Karpas-422 (cell line): ENCODE measurements around the gene ETNPPL. TPM values are rescaled to one million over a fixed set of nuclear protein-coding genes. Genes with fewer than 3 reads are reported as not detected.

Experiments
- DNase-seq: peaks from one replicate; pipeline ENCODE4 v3.0.0-alpha.2; 2015
- H2AFZ ChIP-seq: fragments of 200-600 bp; sonication (generic); 2 replicates; pipeline ENCODE4 v1.6.1; 2014; ENCODE audit warnings: antibody characterized with exemption, low read length, mixed read lengths
- H3K27ac ChIP-seq: fragments of 200-600 bp; sonication (generic); 2 replicates; pipeline ENCODE4 v1.5.1; 2014; ENCODE audit warnings: mild to moderate bottlenecking, low read length, moderate library complexity
- H3K27me3 ChIP-seq: fragments of 200-600 bp; sonication (generic); 2 replicates; pipeline ENCODE4 v1.6.1; 2014; ENCODE audit warnings: low read length, mixed read lengths
- H3K36me3 ChIP-seq: fragments of 200-600 bp; sonication (generic); 2 replicates; pipeline ENCODE4 v1.6.1; 2014; ENCODE audit warnings: low read length, mixed read lengths; ENCODE audit not compliant: insufficient read depth
- H3K4me1 ChIP-seq: fragments of 200-600 bp; sonication (generic); 2 replicates; pipeline ENCODE4 v1.6.1; 2014; ENCODE audit warnings: mild to moderate bottlenecking, low read length, mixed read lengths
- H3K4me2 ChIP-seq: fragments of 200-600 bp; sonication (generic); 2 replicates; pipeline ENCODE4 v1.6.1; 2014; ENCODE audit warnings: low read length, low read depth, mild to moderate bottlenecking; ENCODE audit not compliant: poor library complexity, severe bottlenecking
- H3K4me3 ChIP-seq: fragments of 200-600 bp; sonication (generic); 2 replicates; pipeline ENCODE4 v1.5.1; 2014; ENCODE audit warnings: mild to moderate bottlenecking, antibody characterized with exemption, low read length, mixed read lengths
- H3K79me2 ChIP-seq: fragments of 200-600 bp; sonication (generic); 2 replicates; pipeline ENCODE4 v1.6.1; 2014; ENCODE audit warnings: mild to moderate bottlenecking, low read length, mixed read lengths
- H3K9ac ChIP-seq: fragments of 200-600 bp; sonication (generic); 2 replicates; pipeline ENCODE4 v1.6.0; 2014; ENCODE audit warnings: low read length
- H3K9me2 ChIP-seq: fragments of 200-600 bp; sonication (generic), shearing (Covaris generic); replicated peaks from 2 replicates; pipeline ENCODE4 v1.6.0; 2014; ENCODE audit warnings: mild to moderate bottlenecking, low read length, moderate library complexity; ENCODE audit not compliant: insufficient read depth
- H3K9me3 ChIP-seq: fragments of 300-700, 200-600 bp; sonication (generic); 2 replicates; pipeline ENCODE4 v1.6.1; 2014; ENCODE audit warnings: low read length, mixed read lengths
- H4K20me1 ChIP-seq: fragments of 200-600 bp; sonication (generic); 2 replicates; pipeline ENCODE4 v1.6.1; 2014; ENCODE audit warnings: mild to moderate bottlenecking, antibody characterized with exemption, low read length, low read depth; ENCODE audit not compliant: insufficient read depth
- total RNA-seq: library from RNA; depleted of rRNA; stranded (reverse); fragments of >200 nt; shearing (Covaris generic); gene quantifications from 2 replicates; pipeline ENCODE4 v1.2.3, GENCODE V29; 2014; ENCODE audit warnings: low replicate concordance

The ETNPPL gene
- total RNA-seq, 1 experiment from 2014 or later, result not detected

GRCh38 chr4:108749119-108749518 is 13.7 kb downstream of the ETNPPL start:
- Histone ChIP-seq H3K79me2 (no peaks in the 10 kb centered on the region), H2AFZ (no peak overlapping the region), H3K36me3 (no peaks in the 10 kb centered on the region), H3K9me2 (no peaks in the 10 kb centered on the region), H3K9ac (no peak overlapping the region), H3K4me1 (no peaks in the 10 kb centered on the region), H3K27ac (no peak overlapping the region), H3K27me3 (no peaks in the 10 kb centered on the region), H4K20me1 (no peaks in the 10 kb centered on the region), H3K4me3 (no peak overlapping the region), H3K9me3 (no peaks in the 10 kb centered on the region), H3K4me2 (no peak overlapping the region)
- no peak for DNase-seq

GRCh38 chr4:108746511-108746910 is 16.3 kb downstream of the ETNPPL start:
- no peaks in the 10 kb centered on the region for H3K9me2 ChIP-seq
- no peak for DNase-seq
- H3K9ac ChIP-seq, result no peak overlapping the region

GRCh38 chr4:108744307-108744706 is 18.5 kb downstream of the ETNPPL start:
- Histone ChIP-seq H3K36me3 (no peaks in the 10 kb centered on the region), H3K9ac (no peak overlapping the region), H2AFZ (no peak overlapping the region), H3K4me2 (no peak overlapping the region), H3K9me2 (no peaks in the 10 kb centered on the region), H3K27ac (no peak overlapping the region), H3K4me3 (no peak overlapping the region), H3K9me3 (no peaks in the 10 kb centered on the region), H3K27me3 (no peaks in the 10 kb centered on the region), H3K4me1 (no peaks in the 10 kb centered on the region), H3K79me2 (no peaks in the 10 kb centered on the region), H4K20me1 (no peaks in the 10 kb centered on the region)
- no peak for DNase-seq

More at GRCh38 chr4:108746511-108746910, 16.3 kb downstream of the ETNPPL start:
- Histone ChIP-seq H3K79me2 (no peaks in the 10 kb centered on the region), H3K4me2 (no peak overlapping the region), H4K20me1 (no peaks in the 10 kb centered on the region), H2AFZ (no peak overlapping the region), H3K9me3 (no peaks in the 10 kb centered on the region), H3K4me3 (no peak overlapping the region), H3K36me3 (no peaks in the 10 kb centered on the region), H3K27me3 (no peaks in the 10 kb centered on the region), H3K4me1 (no peaks in the 10 kb centered on the region), H3K27ac (no peak overlapping the region)

- no peaks in the 10 kb centered on the region for H3K27me3 ChIP-seq
- H3K9ac ChIP-seq, result no peak overlapping the region
- H3K9me2 ChIP-seq, result no peaks in the 10 kb centered on the region
- no peaks in the 10 kb centered on the region for H3K79me2 ChIP-seq
- H3K4me2 ChIP-seq, result no peak overlapping the region
- H3K4me3 ChIP-seq, result no peak overlapping the region
- H2AFZ ChIP-seq, result no peak overlapping the region
- no peaks in the 10 kb centered on the region for H3K9me3 ChIP-seq
- no peaks in the 10 kb centered on the region for H3K4me1 ChIP-seq
- no peak overlapping the region for H3K27ac ChIP-seq
- no peak for DNase-seq
- no peaks in the 10 kb centered on the region for H4K20me1 ChIP-seq
- no peaks in the 10 kb centered on the region for H3K36me3 ChIP-seq
Observed at GRCh38 chr4:108742451-108743420, 20.1 kb downstream of the ETNPPL start.

DNA sequence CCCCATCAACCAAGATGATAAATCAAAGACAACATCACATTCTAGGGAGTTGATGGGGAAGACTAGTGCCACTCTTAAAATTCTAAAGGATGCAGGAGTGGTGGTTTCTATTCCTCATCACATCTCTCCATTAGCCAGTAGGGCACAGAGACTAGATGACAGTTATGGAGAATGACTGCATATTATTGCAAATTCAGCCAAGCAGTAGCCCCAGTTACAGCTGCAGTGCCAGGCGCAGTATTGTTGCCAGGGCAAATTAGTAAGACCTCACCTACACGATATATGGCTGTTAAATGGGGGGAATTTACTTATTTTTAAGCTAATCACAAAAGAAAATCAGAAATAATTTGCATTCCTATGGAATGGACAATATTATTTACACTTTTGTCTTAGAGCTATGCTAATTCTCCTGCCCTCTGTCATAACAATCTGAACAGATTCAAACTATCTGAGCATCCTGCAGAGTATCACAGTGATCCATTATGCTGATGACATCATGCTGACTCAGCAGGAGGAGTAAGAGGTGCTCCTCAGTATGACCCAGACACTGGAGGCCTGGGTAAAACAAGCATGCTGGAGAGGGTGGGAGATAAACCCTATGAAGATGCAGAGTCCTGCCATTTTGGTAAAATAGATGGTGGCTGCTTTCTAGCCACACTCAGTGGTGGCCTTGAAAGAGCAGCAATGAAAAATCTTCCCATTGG is 24.7 kb downstream of the ETNPPL start:
- H3K4me1 ChIP-seq, result no peaks in the 10 kb centered on the region
- no peak overlapping the region for H3K9ac ChIP-seq
- DNase-seq, result no peak
- no peak overlapping the region for H3K4me2 ChIP-seq
- H3K27ac ChIP-seq, result no peak overlapping the region
- no peaks in the 10 kb centered on the region for H3K36me3 ChIP-seq
- H2AFZ ChIP-seq, result no peak overlapping the region
- no peaks in the 10 kb centered on the region for H3K27me3 ChIP-seq
- no peak overlapping the region for H3K4me3 ChIP-seq
- H3K79me2 ChIP-seq, result no peaks in the 10 kb centered on the region
- no peaks in the 10 kb centered on the region for H3K9me2 ChIP-seq
- H4K20me1 ChIP-seq, result no peaks in the 10 kb centered on the region
- H3K9me3 ChIP-seq, result no peaks in the 10 kb centered on the region

- Histone ChIP-seq H3K9ac (no peak overlapping the region), H3K4me3 (no peak overlapping the region), H3K9me3 (peaks cover 2% of the 10 kb centered on the region; the same call in 1 of the 2 replicates), H3K36me3 (no peaks in the 10 kb centered on the region), H2AFZ (no peak overlapping the region), H3K4me2 (no peak overlapping the region), H3K9me2 (no peaks in the 10 kb centered on the region), H4K20me1 (no peaks in the 10 kb centered on the region), H3K79me2 (no peaks in the 10 kb centered on the region), H3K27me3 (0 out of 2 replicates have a peak, but pooled peaks cover 3% of the 10 kb centered on the region), H3K4me1 (no peaks in the 10 kb centered on the region), H3K27ac (no peak overlapping the region)
- DNase-seq, result no peak
Observed at GRCh38 chr4:108731006-108731405, 31.8 kb downstream of the ETNPPL start.

DNA sequence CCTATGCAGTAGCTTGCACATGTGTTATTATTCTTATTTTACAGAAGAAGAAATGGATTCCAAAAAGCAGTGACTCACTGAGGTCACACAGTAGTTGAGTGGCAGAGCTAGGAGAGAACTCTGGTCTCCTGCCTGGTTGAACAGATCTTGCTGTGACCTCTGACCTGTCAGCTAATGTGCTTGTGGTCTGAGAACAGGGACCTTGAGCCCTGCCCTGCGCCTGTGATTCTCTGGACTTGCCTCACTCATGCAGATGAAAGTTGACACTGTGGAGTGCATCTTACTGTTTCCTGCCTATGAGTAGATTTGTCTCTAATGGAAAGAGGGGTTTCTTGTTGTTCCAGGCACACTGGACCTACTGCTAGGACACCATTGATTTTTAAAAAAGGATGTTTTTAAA is 32.3 kb downstream of the ETNPPL start:
- DNase-seq, result no peak
- Histone ChIP-seq H3K9me2 (no peaks in the 10 kb centered on the region), H3K27me3 (0 out of 2 replicates have a peak, but pooled peaks cover 3% of the 10 kb centered on the region), H4K20me1 (no peaks in the 10 kb centered on the region), H3K4me1 (no peaks in the 10 kb centered on the region), H3K4me2 (no peak overlapping the region), H3K27ac (no peak overlapping the region), H3K79me2 (no peaks in the 10 kb centered on the region), H3K9me3 (peaks cover 2% of the 10 kb centered on the region; the same call in 1 of the 2 replicates), H3K36me3 (no peaks in the 10 kb centered on the region), H3K4me3 (no peak overlapping the region), H3K9ac (no peak overlapping the region), H2AFZ (no peak overlapping the region)

DNA sequence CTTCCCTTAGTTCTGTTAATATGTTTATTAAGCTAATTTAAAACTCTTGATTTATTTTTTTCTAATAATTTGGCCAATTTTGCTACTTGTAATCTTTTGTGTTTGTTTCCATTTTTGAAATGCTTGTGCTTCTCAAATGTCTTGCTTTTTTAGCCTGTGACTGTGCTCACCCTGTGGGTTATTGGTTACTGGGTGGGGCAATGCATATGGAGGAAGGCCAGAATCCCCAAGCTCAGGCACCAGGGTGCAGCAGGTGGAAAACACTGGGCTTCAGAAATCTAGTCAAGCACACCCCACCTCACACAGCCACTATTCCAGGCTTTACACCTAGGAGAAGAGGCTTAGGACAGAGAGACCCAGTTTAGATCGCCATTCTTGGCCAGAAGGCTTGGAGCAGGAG is 33.1 kb downstream of the ETNPPL start:
- H3K4me3 ChIP-seq, result no peak overlapping the region
- no peak overlapping the region for H2AFZ ChIP-seq
- DNase-seq, result no peak
- no peaks in the 10 kb centered on the region for H3K9me2 ChIP-seq
- H3K9ac ChIP-seq, result no peak overlapping the region
- H3K36me3 ChIP-seq, result no peaks in the 10 kb centered on the region
- no peaks in the 10 kb centered on the region for H4K20me1 ChIP-seq
- H3K27ac ChIP-seq, result no peak overlapping the region
- H3K79me2 ChIP-seq, result no peaks in the 10 kb centered on the region
- no peak overlapping the region for H3K4me2 ChIP-seq
- H3K9me3 ChIP-seq, result peaks cover 2% of the 10 kb centered on the region
- H3K27me3 ChIP-seq, result 0 out of 2 replicates have a peak, but pooled peaks cover 3% of the 10 kb centered on the region
- H3K4me1 ChIP-seq, result no peaks in the 10 kb centered on the region
